SH-SY5Y (cell line): ENCODE measurements around the gene TRIM6.

Source experiments
- GATA2 ChIP-seq: IDR thresholded peaks from 2 replicates; pipeline ENCODE4 v1.6.1; 2011; ENCODE audit warnings: mild to moderate bottlenecking, low read depth, low read length
- GATA3 ChIP-seq: IDR thresholded peaks from 2 replicates; pipeline ENCODE4 v1.6.1; 2011; ENCODE audit warnings: low read depth, mild to moderate bottlenecking, low read length, moderate library complexity

DNA sequence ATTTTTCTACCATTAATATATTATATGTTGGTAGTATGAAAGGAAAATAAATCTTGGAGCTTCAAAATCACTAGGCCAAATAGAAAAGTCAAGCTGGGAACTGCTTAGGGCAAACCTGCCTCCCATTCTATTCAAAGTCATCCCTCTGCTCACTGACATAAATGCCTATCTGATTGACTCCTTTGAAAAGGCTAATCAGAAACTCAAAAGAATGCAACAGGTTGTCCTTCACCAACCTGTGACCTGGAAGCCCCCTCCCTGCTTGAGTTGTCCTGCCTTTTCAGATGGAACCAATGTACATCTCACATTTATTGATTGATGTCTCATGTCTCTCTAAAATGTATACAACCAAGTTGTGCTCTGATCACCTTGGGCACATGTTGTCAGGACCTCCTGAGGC lies 25.1 kb downstream of the TRIM6 start:
- TF ChIP-seq GATA2 (no peak), GATA3 (no peak)
